Stimulated activated CD4-positive, alpha-beta T cell treated with anti-CD3 and anti-CD28 coated beads, TNF-alpha, amount 100 ng/mL, for 4 hours (primary cell): ENCODE results near the gene SSTR5.
"Not testable (repeated sequence)": the region's sequence is repeated elsewhere in the genome, so short reads cannot be mapped to it uniquely, and the experiment has no call there.

Experiments used
- DNase-seq, 3 experiments: peaks; one replicate each; pipeline ENCODE4 v3.0.0-alpha.2; 2020; ENCODE audit warnings: low read depth in 3 of 3

SSTR5 gene

DNA sequence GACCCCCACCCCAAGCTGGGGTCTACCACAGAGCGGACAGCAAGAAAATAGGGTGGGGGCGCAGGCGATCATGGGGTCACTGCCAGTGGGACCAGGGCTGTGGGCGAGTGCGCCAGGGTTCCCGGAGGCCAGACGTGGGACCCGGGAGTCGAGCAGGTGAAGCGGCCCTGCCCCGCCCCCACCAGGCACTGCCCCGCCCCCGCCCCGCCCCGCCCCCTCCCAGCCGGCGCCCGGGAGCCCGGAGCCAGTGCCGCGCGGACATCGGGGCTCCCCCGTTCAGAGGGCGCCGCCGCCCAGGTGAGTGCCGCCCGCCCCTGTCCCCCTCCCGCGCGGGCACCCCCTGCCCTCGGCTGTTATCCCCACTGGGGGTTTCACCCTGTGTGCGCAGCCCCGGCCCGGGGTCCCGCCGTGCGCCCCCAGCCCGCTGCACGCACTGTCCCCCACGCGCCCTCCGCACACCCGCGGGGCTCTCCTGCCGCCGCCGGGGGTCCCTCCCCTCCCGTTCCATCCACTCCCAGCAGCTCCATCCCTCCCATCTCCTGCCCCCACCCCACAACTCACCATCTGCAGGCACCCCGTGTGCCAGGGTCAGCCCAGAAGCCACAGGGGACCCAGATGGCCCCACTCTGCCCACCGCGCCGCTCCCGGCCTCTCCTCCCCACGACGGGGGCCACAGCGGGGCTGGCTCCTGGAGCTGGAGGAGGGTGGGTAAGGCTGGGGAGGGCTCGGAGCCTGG is at the start of gene SSTR5:
Gene SSTR5 (plus strand): TSS at position 222 of the 736 bp plus-strand sequence. CDS start 6,122 bp downstream, outside the sequence.
- DNase-seq: no peak

DNA sequence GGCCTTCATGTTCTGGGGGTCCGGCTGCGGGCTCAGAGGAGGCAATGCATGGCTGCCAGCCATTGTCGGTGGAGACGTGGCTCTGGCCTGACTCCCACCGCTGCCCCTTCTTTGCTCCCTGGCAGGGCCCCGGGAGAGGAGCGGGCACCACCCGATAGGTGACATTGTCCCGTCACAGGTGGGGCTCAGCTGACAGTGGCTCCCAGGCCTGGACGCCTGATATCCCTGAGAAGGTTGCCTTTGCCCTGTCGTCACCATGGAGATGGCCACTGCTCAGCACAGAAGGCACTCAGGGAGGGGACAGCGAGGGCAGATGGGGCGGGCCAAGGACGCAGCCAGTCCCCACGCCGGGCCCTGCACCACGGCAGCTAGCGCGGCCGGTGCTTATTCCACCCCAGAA is 48.4 kb upstream of the SSTR5 start:
- no peak for DNase-seq

DNA sequence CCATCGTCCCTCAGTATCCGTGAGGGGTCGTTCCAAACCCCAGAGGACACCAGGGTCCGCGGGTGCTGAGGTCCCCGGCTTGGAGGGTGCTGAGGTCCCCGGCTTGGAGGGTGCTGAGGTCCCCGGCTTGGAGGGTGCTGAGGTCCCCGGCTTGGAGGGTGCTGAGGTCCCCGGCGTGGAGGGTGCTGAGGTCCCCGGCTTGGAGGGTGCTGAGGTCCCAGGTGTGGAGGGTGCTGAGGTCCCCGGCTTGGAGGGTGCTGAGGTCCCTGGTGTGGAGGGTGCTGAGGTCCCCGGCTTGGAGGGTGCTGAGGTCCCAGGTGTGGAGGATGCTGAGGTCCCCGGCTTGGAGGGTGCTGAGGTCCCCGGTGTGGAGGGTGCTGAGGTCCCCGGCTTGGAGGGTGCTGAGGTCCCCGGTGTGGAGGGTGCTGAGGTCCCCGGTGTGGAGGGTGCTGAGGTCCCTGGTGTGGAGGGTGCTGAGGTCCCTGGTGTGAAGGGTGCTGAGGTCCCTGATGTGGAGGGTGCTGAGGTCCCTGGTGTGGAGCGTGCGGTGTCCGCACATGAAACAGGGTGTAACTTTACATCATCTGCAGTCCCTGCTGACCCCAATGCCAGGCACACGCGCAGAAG is 47.3 kb upstream of the SSTR5 start:
- DNase-seq: not testable (repeated sequence)

DNA sequence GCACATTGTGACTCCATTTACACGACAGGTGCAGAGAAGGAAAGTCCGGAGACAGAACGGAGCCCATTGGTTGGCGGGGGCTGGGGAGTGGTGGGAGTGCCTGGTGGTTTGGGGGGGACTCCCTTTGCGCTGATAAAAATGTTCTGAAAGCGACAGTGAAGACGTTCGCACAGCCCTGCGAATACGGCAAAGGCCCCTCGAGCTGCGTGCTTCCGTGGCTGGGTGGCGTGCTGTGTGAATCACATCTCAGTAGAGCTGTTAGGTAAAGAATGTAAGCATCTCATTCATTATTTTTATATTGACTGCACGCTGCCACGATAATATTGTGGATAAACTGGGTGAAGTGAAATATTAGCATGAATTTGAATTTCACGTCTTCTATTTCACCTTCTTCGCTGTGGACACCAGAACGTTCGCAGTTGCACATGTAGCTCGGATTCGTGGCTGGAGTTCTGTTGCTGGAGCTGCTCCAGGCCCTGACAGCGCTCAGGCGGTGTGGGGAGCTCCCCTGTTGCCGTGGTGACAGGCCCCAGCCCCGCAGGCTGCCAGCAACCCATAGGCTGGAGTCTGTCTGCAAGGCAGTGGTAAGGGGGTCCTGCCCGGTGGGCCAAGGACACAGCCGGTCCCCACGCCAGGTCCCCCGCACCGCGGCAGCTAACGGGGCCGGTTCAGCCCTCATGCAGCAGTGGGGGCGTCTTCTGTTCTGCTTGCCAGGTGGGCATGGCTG is 46.3 kb upstream of the SSTR5 start:
- no peak for DNase-seq

DNA sequence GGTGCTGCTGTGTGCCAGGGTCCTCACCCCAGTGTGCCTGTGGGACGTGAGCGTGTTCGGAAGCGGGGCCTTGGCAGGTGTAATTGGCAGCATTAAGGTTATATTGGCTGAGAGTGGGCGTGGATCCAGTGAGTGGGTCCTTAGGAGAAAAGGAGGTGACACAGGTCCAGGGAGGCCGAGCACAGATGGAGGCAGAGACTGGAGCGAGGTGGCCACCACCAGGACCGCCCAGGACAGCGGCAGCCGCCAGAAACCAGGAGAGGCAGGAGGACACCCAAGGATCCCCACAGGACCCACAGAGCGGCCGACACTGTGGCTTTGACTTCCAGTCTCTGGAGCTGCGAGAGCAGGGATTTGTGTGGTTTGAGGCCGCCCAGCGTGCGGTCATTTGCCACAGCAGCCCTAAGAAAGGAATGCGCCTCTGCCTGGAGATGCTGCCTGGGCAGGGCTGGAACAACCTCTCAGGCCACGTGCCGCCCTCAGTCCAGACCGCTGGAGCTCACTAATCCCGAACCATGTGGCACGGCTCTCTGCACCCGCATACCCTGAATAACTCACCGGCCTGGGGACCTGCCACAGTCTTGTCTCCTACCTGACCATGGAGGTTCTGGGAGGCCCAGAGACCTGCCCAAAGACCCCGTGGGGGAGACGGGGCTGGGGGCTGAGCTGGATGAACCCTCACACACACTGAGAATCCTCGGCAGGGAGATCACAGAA is 45.6 kb upstream of the SSTR5 start:
- DNase-seq: no peak

DNA sequence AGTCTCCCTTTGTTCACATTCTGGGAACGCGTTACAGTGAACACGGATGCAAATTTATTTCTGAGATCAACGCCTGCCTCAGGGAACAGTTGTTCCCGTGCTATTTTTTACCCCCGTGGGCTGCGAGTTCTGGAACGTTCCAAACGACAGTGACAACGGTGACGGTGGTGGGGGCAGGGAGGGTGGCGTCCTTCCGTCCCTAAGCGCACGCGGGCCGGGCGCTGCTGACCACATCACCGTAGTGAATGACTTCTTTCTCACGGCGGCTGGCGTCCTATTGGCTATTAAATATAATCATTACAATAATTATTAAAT is 45.1 kb upstream of the SSTR5 start:
- DNase-seq: no peak

DNA sequence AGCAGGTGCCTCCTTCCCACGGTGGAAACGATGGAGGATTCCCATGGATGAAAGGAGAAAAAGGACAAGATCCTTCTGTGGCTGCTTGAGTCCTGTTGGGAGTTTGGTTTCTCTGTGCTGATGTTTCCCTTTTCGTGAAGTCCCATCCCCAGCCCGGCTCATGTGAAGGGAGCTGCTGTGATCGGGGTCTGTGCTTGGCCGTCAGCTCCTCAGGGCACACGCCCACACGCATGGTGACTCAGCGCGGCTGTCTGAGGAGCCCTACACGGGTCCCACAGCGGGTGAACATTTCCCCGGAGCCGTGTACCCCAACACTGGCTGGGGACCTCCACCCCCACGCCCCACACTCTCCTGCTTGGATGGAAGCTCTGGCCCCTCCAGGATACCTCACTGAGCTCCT is 44.5 kb upstream of the SSTR5 start:
- DNase-seq: no peak

DNA sequence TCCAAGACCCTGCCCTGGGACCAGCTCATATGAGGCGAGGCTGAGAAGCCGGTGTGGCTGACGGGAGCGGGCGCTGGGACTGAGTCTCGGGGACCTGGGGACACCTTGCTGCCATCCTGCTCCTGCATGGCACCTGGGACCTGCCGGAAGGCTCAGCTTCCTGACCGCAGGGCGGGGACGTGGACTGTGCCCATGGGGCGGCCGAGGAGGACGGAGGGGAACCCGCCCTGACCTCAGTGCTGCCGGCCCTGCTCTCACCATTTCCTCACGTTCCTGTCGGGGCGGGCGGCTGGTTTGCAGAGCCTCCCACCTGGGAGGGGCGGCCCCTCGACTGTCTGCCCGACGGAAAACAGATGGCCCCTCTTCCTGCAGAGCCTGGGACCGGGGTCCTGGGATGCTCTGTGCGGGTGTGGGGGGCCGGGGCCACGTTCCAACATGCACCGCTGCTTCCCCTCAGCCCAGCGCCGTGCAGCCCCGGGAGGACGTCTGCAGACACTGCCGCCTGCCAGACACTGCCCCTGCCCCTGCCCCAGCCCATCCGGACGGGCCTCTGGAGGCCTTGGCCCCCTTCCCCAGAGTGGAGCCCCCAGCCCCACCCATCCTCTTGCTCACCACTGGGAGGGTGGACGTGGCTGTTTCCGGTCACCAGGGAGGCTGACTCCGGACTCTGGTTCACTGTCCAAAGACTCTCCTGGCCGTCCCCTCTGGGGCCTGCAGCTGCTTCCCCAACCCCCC is 43.9 kb upstream of the SSTR5 start:
- DNase-seq: no peak

DNA sequence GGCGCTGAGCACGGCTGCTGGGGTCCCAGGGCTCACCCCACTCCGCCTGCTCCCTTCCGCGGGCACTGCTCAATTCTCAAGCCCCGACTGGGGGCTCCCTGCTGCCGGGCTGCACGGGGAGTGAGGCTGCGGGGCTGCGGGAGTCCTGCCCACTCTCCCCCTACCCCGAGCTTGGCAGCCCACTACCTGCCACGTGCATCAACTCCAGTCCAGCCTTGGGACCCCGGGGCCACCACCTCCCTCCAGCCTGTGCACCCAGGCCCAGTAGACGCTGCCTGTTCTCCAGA is 43.3 kb upstream of the SSTR5 start:
- DNase-seq: no peak

DNA sequence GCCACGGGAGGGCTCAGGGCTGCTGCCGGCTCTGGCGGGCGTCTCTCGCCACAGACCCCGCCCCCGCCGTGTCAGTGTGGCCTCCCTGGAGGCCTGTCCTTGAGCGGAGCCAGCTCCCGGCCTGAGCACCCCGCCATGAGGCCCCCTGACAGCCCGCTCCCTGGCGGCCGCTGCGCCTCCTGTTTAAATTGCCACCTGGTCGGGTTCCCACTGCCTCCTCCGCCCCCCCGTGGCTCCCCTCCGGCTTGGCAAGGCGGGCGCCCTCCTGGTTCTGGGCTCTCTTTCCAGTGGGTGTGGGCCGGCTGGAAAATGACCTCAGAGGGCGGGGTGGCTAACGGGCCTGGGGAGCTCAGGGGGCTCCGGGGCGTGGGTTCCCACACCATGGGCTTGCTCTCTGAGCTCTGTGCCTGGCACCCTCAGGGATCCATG is 42.1 kb upstream of the SSTR5 start:
- no peak for DNase-seq

DNA sequence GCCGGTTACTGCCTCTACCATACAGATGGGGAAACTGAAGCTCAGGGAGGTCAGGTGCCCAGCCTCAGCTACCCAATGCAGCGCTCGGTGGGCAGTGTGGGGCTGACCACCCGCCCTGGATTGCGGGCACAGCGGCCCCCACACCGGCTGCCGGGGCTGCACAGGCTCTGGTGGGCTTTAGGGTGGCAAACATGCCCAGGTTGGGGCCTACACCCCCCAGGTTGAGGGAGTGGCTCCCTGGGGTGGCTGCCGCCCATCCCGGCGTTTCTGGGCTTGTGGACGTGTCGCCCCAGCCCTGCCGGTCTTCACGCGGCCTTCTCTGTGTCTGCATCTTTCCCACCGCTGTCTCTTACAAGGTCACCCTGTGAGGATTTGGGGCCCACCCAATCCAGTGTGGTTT is 40.9 kb upstream of the SSTR5 start:
- no peak for DNase-seq

DNA sequence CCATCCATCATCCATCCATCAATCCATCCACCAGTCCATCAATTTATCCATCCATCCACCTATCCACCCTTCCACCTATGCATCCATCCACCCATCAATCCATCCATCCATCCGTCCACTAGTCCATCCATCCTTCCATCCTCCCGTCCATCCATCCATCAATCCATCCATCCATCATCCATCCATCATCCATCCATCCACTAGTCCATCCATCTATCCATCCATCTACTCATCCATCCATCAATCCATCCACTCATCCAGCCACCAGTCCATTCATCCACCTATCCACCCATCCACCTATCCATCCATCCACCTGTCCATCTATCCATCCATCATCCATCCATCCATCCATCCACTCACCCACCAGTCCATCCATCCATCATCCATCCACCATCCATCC is 39.9 kb upstream of the SSTR5 start:
- DNase-seq: no peak

DNA sequence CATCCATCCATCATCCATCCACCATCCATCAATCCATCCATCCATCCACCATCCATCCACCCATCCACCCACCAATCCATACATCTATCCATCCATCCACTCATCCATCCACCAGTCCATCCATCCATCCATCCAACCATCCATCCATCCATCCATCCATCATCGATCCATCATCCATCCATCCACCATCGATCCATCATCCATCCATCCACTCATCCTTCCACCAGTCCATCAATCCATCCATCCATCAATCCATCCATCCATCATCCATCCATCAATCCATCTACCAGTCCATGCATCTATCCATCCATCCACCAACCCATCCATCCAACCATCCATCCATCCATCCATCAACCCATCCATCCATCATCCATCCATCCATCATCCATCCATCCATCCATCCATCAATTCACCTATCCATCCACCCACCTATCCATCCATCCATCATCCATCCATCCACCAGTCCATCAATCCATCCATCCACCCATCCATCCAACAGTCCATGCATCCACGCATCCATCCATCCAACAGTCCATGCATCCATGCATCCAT is 39.3 kb upstream of the SSTR5 start:
- no peak for DNase-seq

DNA sequence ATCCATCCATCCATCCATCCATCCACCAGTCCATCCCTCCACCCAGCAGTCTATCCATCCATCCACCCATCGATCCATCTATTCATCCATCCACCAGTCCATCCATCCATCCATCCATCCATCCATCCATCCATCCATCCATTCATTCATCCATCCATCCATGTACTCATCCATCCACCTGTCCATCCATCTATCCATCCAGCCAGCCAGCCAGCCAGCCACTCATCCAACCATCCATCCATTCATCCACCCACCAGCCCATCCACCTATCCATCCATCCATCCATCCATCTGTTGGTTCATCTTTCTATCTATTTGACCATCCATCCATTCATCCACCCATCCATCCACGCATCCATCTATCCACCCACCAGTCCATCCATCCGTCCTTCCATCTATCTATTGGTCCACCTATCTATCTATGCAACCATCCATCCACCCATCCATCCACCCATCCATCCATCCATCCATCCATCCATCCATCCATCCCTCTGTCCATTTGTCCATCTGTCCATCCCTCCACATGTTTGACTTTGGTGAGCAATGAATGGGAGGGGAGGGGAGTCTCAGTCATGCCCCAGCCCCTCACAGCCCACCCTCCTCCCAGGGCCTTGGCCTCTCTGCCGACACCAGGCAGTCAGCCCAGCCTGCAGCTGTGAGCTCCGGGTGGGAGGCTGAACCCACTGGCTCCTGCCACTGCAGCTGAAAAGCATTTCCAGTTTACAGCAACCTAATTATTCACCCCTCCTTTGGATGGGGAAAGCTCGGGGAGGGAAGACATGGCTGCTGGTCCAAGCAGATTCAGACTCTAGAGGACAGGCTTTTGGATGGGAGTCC is 38.1 kb upstream of the SSTR5 start:
- no peak for DNase-seq

DNA sequence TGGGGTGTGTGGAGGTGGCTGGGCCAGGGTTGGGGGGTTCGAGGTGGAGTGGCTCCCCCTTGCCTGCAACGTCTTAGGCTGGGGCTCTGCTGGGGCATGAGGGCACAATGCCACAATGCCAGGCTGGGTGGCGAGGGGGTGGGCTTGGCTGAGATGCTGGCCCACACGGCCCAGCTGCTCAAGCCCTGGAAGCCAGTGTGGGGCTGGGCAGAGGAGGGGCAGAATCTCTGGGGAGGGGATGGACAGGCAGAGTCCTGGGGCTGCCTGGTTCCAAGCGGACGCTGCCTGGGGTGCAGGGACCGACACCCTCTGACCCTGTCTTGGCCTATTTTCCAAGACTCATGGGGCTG is 37.5 kb upstream of the SSTR5 start:
- DNase-seq: no peak

DNA sequence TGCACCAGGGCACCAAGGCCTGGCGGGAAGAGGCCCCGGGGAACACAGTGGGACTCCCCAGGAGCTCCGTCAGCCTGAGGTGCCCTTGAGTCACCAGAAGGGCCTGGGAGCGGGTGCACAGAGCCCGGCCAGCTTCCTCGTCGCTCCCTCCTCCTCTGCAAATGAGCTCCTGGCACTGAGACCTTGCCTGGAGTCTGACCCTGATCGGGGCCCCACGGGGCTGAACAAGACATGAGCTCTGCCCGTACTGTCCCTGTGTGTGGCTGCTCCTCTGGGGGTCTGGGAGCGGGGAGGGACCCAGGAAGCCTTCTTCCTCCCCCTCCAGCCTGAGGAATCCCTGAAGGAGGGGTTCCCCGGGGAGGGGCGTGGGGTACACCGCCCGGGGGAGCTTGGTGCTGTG is 36.4 kb upstream of the SSTR5 start:
- DNase-seq: no peak

DNA sequence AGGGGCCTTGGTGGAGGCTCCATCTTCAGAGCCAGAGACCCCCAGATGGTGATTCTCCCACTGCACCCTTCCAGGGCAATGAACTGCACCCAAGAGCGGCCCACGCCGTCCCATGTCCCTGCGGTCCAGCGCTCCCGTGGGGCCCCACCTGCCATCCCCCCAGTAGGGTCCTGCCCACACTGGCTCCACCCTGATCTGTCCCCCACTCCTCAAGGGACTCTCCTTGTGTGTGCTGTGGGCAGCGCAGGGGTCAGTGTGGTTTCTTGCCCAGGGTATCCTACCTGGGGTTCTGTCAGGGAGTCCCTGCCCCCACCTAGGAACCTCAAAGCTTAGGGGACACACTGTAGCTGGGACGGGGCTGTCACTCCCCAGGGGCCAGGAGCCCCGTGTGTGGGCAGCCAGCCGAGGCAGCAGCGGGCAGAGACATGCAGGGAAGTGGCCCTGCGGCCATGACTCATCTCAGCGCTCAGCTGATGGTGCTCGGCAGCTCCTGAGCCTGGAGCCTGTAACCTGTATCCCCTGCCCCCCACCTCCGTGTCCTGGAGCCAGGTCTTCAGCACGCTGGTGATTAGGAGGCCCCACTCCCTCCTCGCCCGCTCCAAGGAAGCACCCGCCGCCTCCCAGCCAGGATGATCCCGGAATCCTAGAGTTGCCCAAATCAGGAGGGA is 35.7 kb upstream of the SSTR5 start:
- no peak for DNase-seq

DNA sequence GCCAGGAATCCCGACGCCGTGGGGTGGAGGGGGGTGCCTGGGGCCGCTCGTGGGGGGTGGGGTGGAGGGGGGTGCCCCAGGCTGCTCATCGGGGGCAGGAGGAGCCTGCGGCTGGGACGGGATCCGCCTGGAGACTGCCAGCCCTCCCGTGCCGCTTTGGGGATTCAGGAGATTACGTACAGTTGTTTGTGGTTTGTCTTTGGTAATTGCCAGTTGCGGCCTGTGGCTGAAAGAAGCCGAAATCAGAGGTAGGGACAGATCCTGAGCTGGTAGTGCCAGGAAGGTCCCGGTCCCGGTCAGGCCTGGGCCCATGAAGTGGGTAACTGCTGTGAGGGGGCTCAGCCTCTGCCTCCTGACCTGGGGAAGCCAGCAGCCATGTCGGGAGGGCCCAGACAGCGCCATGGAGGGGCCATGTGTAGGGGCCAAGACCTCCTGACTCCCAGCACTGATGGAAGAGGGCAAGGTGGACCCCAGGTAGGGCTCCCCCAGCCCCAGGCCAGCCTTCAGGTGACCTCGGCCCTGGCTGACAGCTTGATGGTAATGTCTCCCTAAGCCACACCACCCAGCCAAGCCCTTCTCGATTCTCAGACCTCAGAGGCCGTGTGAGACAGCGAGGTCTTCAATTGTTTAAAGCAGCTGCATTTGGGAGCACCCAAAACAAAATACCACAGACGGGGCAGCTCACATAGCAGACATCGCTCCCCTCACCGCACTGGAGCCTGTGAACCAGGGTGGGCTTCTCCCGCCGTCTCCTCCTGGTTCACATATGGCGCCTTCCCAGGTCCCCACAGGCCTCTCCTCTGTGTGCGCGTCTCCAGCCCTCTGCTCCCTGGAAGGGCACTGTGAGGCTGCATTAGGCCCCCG is 34.9 kb upstream of the SSTR5 start:
- DNase-seq: no peak

DNA sequence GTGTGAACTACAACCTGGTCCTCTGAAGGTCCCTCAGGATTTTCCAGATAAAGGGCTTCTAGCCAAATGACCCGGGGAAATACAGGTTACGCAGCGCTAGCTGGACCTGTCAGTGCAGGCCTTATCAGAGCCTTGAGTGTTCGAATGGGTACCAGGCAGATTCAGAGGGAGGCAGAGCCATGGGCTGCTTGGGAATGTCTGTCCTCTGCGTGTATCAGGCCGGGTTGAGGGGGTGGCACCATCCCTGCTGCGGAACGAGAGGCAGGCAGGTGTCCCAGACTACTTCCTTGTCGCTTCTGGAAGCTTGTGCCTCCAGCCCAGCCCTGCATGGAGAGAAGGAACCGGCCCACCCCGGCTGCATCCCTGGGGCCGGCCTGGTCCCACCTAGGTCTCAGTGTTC is 33.6 kb upstream of the SSTR5 start:
- DNase-seq: no peak
